ENCODE measurements around the gene CD160.
A peak's percentile ranks its signal among the peaks of the same experiment; 100 is the strongest.

The CD160 gene

GRCh38 chr1:145782272-145783099 is 63.2 kb downstream of the CD160 start:
- no peak overlapping the region for H3K4me3 ChIP-seq (ENCODE audit: severe bottlenecking)
- H3K9me3 ChIP-seq (ENCODE audit: severe bottlenecking), result no peaks in the 10 kb centered on the region
- H3K36me3 ChIP-seq (ENCODE audit: low read depth), result peaks cover 14% of the 10 kb centered on the region; the same call in 1 of the 2 replicates
- peak; percentile 94 for ATAC-seq (ENCODE audit: low read depth)
- no peak for DNase-seq (ENCODE audit: low spot score)
- peaks cover 27% of the 10 kb centered on the region for H3K4me1 ChIP-seq (ENCODE audit: insufficient read depth, poor library complexity, severe bottlenecking)
- no peak for TF ChIP-seq CTCF (IDR thresholded peaks at IDR 0.05; ENCODE audit: poor library complexity, severe bottlenecking)
- H3K27me3 ChIP-seq (ENCODE audit: insufficient read depth, poor library complexity, severe bottlenecking), result no peaks in the 10 kb centered on the region
- peak overlapping the region; percentile 77 for H3K27ac ChIP-seq (ENCODE audit: poor library complexity, severe bottlenecking)

GRCh38 chr1:145784409-145784808 is 65.1 kb downstream of the CD160 start:
- TF ChIP-seq CTCF (IDR thresholded peaks at IDR 0.05; ENCODE audit: poor library complexity, severe bottlenecking), result no peak
- no peaks in the 10 kb centered on the region for H3K9me3 ChIP-seq (ENCODE audit: severe bottlenecking)
- H3K27ac ChIP-seq (ENCODE audit: poor library complexity, severe bottlenecking), result no peak overlapping the region
- no peaks in the 10 kb centered on the region for H3K27me3 ChIP-seq (ENCODE audit: insufficient read depth, poor library complexity, severe bottlenecking)
- peaks cover 5% of the 10 kb centered on the region; the same call in 1 of the 2 replicates for H3K36me3 ChIP-seq (ENCODE audit: low read depth)
- no peak overlapping the region for H3K4me3 ChIP-seq (ENCODE audit: severe bottlenecking)
- ATAC-seq (ENCODE audit: low read depth), result no peak
- H3K4me1 ChIP-seq (ENCODE audit: insufficient read depth, poor library complexity, severe bottlenecking), result peaks cover 27% of the 10 kb centered on the region
- DNase-seq (ENCODE audit: low spot score), result no peak

- Histone ChIP-seq H3K4me1 (ENCODE audit: insufficient read depth, poor library complexity, severe bottlenecking) (peaks cover 27% of the 10 kb centered on the region), H3K27ac (ENCODE audit: poor library complexity, severe bottlenecking) (peak overlapping the region; percentile 47)
- TF ChIP-seq CTCF (IDR thresholded peaks at IDR 0.05; ENCODE audit: poor library complexity, severe bottlenecking), result no peak
Measured at GRCh38 chr1:145785547-145785946, 66.2 kb downstream of the CD160 start.

DNA sequence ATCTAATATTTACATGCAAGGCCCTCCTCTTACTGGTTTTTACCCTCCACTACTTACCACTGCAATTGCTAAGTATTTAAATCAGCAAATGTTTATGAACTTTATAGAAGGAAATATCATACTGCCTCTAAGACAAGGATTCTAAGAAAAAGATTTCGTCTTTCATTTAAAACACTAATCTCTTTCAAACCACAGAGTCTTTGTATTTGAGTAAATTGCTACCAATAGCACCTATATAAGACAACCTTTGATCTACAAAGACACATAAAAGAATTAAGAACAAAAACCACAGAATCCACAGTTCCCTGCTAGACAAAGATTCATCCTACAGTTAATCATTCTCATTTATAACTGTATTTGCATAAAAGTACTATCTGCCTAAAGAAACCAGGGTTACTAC is 67.0 kb downstream of the CD160 start:
- DNase-seq (ENCODE audit: low spot score) (no peak), ATAC-seq (ENCODE audit: low read depth) (no peak)
- Histone ChIP-seq H3K27me3 (ENCODE audit: insufficient read depth, poor library complexity, severe bottlenecking) (no peaks in the 10 kb centered on the region), H3K9me3 (ENCODE audit: severe bottlenecking) (no peaks in the 10 kb centered on the region), H3K27ac (ENCODE audit: poor library complexity, severe bottlenecking) (peak overlapping the region; percentile 47), H3K4me1 (ENCODE audit: insufficient read depth, poor library complexity, severe bottlenecking) (peaks cover 27% of the 10 kb centered on the region), H3K36me3 (ENCODE audit: low read depth) (peaks cover 5% of the 10 kb centered on the region; the same call in 1 of the 2 replicates), H3K4me3 (ENCODE audit: severe bottlenecking) (no peak overlapping the region)
- no peak for TF ChIP-seq CTCF (IDR thresholded peaks at IDR 0.05; ENCODE audit: poor library complexity, severe bottlenecking)

More at GRCh38 chr1:145785547-145785946, 66.2 kb downstream of the CD160 start:
- Histone ChIP-seq H3K9me3 (ENCODE audit: severe bottlenecking) (no peaks in the 10 kb centered on the region), H3K4me3 (ENCODE audit: severe bottlenecking) (no peak overlapping the region), H3K27me3 (ENCODE audit: insufficient read depth, poor library complexity, severe bottlenecking) (no peaks in the 10 kb centered on the region), H3K36me3 (ENCODE audit: low read depth) (peaks cover 5% of the 10 kb centered on the region; the same call in 1 of the 2 replicates)
- DNase-seq (ENCODE audit: low spot score) (no peak), ATAC-seq (ENCODE audit: low read depth) (0 out of 3 replicates have a peak, but pooled peaks have one; percentile 33)

GRCh38 chr1:145788580-145788979 is 69.3 kb downstream of the CD160 start:
- no peak for TF ChIP-seq CTCF (IDR thresholded peaks at IDR 0.05; ENCODE audit: poor library complexity, severe bottlenecking)
- H3K27me3 ChIP-seq (ENCODE audit: insufficient read depth, poor library complexity, severe bottlenecking), result no peaks in the 10 kb centered on the region
- H3K27ac ChIP-seq (ENCODE audit: poor library complexity, severe bottlenecking), result no peak overlapping the region
- peaks cover 15% of the 10 kb centered on the region for H3K4me1 ChIP-seq (ENCODE audit: insufficient read depth, poor library complexity, severe bottlenecking)
- no peak for ATAC-seq (ENCODE audit: low read depth)
- H3K36me3 ChIP-seq (ENCODE audit: low read depth), result peaks cover under 1% of the 10 kb centered on the region; the same call in 1 of the 2 replicates
- DNase-seq (ENCODE audit: low spot score), result no peak
- no peaks in the 10 kb centered on the region for H3K9me3 ChIP-seq (ENCODE audit: severe bottlenecking)
- no peak overlapping the region for H3K4me3 ChIP-seq (ENCODE audit: severe bottlenecking)

All from RWPE2 (cell line).